AG09309 (cell line): ENCODE data around the gene OR2B6.

ENCODE experiments used
- DNase-seq: peaks from one replicate; pipeline ENCODE4 v3.0.0-alpha.2; 2010; ENCODE audit warnings: low read depth
- H3K4me3 ChIP-seq: 2 replicates; pipeline ENCODE4 v1.5.1; 2011; ENCODE audit warnings: mild to moderate bottlenecking, low read depth, low read length, moderate library complexity; ENCODE audit not compliant: control insufficient read depth
- TF ChIP-seq, protein P1 (sequence below): IDR thresholded peaks from 2 replicates; pipeline ENCODE4 v1.5.1; 2011; ENCODE audit warnings: mild to moderate bottlenecking, low read depth, low read length, inconsistent platforms; ENCODE audit not compliant: insufficient read depth, control insufficient read depth; ENCODE audit errors: missing control alignments

Gene OR2B6

DNA sequence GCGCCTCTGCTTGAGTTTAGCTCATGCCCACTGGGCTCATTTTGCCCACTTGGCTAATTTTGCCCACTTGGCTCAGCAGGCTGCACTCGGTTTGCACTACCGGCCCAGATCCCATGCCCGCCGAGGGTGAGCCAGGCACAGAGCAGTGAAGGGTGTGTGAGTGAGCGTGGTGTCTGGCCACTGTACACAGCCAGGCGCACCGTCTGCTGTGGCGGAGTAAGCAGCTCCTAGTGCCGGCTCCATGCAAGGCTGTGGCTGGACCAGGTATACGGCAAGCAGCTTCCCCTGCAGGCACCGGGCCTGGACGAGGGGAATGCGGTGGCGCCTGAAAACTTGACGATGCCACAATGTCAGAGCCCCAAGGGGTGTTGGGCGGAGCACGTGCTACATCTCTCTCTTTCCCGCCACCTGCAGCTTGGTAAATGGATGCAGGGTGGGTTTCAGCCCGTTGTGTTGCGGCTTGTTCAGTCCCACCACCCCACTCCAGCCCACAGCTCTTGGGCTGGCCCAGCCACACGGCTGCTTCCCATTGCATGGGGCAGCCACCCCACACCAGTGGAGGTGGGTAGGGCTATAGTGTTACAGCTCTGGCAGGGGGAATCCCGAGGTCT is 9.9 kb downstream of the OR2B6 start:
- TF ChIP-seq, protein P1, sequence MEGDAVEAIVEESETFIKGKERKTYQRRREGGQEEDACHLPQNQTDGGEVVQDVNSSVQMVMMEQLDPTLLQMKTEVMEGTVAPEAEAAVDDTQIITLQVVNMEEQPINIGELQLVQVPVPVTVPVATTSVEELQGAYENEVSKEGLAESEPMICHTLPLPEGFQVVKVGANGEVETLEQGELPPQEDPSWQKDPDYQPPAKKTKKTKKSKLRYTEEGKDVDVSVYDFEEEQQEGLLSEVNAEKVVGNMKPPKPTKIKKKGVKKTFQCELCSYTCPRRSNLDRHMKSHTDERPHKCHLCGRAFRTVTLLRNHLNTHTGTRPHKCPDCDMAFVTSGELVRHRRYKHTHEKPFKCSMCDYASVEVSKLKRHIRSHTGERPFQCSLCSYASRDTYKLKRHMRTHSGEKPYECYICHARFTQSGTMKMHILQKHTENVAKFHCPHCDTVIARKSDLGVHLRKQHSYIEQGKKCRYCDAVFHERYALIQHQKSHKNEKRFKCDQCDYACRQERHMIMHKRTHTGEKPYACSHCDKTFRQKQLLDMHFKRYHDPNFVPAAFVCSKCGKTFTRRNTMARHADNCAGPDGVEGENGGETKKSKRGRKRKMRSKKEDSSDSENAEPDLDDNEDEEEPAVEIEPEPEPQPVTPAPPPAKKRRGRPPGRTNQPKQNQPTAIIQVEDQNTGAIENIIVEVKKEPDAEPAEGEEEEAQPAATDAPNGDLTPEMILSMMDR, result no peak
- DNase-seq, result no peak
- no peak overlapping the region for H3K4me3 ChIP-seq

DNA sequence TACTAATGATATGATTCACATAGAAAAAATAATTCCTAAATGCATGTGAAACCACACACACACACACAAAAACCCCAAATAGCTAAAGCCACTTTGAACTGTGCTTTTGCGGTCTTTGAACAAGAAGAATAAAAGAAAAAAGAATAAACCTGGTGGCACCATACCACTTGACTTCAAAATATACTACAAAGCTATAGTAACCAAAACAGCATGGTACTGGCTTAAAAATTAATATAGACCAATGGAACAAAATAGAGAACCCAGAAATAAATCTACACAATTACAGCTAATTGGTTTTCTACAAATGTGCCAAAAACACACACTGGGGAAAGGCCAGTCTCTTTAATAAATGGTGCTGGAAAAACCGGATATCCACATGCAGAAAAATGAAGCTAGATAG is 13.4 kb downstream of the OR2B6 start:
- TF ChIP-seq, protein P1, result no peak
- no peak for DNase-seq
- no peak overlapping the region for H3K4me3 ChIP-seq

DNA sequence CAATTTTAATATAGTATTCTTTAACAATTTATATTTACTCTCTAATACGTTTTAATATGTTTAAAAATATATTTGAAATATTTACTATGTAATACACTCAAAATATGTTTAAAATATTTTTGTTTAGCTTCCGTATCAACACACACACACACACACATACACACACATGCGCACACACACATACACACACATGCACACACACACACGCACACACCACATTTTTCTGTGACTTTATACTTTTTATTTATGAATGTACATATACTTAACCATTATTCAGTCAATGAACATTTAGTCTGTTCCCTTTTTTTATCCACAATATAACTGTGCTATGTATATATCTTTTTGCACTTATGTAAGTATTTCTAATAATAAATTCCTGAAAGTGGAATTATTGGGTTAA is 15.7 kb downstream of the OR2B6 start:
- no peak overlapping the region for H3K4me3 ChIP-seq
- TF ChIP-seq, protein P1, result no peak
- DNase-seq, result no peak

DNA sequence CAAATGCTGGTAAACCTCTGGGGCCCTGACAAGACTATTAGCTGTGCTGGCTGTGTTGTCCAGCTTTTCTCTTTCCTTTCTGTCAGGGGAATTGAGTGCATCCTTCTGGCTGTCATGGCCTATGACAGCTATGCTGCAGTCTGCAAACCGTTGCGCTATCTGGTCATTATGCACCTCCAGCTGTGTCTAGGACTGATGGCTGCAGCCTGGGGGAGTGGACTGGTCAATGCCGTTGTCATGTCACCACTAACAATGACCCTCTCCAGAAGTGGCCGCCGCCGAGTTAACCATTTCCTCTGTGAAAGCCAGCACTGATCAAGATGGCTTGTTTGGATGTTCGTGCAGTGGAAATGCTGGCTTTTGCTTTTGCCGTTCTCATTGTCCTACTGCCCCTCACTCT is 20.3 kb downstream of the OR2B6 start:
- H3K4me3 ChIP-seq, result no peak overlapping the region
- TF ChIP-seq, protein P1, result no peak
- DNase-seq, result no peak

DNA sequence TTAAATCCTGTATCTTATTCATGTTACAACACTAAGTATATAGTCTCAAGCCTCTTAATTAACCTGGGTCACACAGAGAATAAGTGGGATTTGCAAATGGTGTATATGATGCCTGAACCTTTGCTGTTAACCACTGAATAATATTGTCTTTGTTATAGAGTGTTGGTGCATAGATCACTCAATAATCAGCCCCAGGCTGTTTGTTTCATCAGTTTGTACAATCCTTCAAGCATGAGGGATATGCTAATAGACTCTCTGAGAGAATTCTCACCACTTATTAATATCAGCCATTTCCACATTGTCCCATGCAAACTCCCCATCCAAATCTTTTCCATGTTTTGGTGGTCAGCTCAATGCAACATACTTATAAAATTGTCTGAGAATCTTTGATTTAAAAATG is 21.7 kb downstream of the OR2B6 start:
- TF ChIP-seq, protein P1, result no peak
- H3K4me3 ChIP-seq, result no peak overlapping the region
- no peak for DNase-seq

DNA sequence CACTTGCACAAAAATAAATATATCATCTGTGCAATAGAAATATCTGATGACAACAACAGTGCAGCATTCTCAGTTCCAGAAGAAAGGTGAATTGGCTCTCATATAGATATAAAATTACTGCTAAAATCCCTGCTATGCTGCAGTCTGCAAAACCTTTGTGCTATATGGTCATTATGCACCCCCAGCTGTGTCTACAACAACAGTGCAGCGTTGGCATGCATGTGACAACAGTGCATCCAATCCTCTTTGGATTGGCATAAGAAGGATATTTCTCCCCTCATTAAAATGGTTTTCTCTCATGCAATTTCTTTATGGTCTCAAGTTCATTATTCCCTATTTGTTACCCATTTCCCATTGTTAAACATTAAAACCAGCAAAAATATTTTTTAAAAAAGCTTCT is 23.1 kb downstream of the OR2B6 start:
- TF ChIP-seq, protein P1, result no peak
- DNase-seq, result no peak

More for the DNA sequence above, 23.1 kb downstream of the OR2B6 start:
- no peak overlapping the region for H3K4me3 ChIP-seq
